ENCODE data around the gene RARA. TPM values are rescaled to one million over a fixed set of nuclear protein-coding genes. Genes with fewer than 3 reads are reported as not detected.
A peak's percentile ranks its signal among the peaks of the same experiment; 100 is the strongest.

RARA gene
- total RNA-seq, 2 experiments from 2014 or later, result 66.6 to 66.7 TPM

DNA sequence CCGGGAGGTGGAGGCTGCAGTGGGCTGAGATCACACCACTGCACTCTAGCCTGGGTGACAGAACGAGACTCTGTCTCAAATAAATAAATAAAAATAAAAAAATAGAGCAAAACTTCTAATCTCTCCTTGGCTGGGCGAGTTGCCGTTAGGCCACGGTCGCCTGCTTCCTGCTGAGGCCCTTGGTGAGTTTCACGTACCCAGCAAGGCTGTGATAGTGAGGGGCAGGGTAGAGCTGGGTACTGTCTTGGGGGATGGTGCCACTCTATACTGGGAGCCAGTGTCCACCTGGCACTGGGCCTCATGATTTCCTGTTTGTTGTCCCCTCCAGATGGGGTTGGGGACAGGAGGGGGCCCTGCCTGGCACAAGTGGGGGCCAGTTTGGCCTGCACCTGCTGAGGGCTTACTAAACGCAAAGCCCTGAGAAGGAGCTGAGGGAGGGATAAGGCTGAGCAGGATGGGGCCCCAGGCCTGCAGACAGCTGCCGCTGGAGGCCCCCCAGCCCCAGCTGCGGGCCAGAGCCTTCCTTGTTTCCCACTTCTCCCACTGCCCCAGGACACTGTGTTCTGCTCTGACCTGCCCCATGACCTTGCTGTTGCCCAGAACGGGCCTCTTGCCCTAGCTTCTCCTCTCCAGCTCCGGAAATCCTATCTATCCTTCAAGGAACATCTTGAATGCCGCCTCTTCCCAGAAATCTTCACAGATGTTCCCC lies 30.1 kb downstream of the RARA start:
- no peak overlapping the region for H3K4me3 Mint-ChIP-seq
- no peak for DNase-seq
- ChIA-PET POLR2A (no interaction called here), CTCF (interaction anchor here (1.2 to 4.6 kb wide), 5 partner anchors 8 to 109 kb away, joined by 3 to 47 read pairs (median 4); no protein-coding TSS in a partner anchor)
- H3K4me1 Mint-ChIP-seq, result peaks cover 78% of the 10 kb centered on the region
- no peaks in the 10 kb centered on the region for H3K9me3 Mint-ChIP-seq
- peaks cover 60% of the 10 kb centered on the region for H3K36me3 Mint-ChIP-seq (ENCODE audit: low read depth)
- no peaks in the 10 kb centered on the region for H3K27me3 Mint-ChIP-seq
- H3K27ac Mint-ChIP-seq, result peak overlapping the region; percentile 94

DNA sequence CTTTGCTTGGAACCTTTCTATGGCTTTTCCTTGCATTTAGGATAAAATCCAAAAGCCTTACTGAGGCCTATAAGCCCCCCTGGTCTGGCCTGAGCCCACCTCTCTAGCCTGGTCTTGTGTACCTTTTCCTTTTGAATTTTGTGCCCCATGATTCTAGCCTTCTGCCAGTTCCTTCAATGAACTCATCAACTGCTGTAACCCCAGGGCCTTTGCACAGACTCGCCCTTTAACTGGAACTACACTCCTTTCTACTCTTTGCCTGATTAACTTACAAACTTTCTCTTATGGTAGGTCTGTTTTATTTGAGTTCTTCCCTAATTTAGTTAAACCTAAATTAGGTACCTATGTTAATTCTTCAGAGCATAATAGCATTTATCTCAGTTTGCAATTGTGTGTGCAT lies 31.3 kb downstream of the RARA start:
- ChIA-PET POLR2A (no interaction called here), CTCF (interaction anchor here (1.0 to 4.6 kb wide), 6 partner anchors 14 to 108 kb away, joined by 3 to 47 read pairs (median 4); no protein-coding TSS in a partner anchor)
- no peaks in the 10 kb centered on the region for H3K9me3 Mint-ChIP-seq
- H3K27ac Mint-ChIP-seq, result peak overlapping the region; percentile 94
- H3K4me1 Mint-ChIP-seq, result peaks cover 77% of the 10 kb centered on the region
- H3K27me3 Mint-ChIP-seq, result no peaks in the 10 kb centered on the region
- H3K4me3 Mint-ChIP-seq, result peak overlapping the region; percentile 69
- H3K36me3 Mint-ChIP-seq (ENCODE audit: low read depth), result peaks cover 55% of the 10 kb centered on the region
- no peak for DNase-seq

DNA sequence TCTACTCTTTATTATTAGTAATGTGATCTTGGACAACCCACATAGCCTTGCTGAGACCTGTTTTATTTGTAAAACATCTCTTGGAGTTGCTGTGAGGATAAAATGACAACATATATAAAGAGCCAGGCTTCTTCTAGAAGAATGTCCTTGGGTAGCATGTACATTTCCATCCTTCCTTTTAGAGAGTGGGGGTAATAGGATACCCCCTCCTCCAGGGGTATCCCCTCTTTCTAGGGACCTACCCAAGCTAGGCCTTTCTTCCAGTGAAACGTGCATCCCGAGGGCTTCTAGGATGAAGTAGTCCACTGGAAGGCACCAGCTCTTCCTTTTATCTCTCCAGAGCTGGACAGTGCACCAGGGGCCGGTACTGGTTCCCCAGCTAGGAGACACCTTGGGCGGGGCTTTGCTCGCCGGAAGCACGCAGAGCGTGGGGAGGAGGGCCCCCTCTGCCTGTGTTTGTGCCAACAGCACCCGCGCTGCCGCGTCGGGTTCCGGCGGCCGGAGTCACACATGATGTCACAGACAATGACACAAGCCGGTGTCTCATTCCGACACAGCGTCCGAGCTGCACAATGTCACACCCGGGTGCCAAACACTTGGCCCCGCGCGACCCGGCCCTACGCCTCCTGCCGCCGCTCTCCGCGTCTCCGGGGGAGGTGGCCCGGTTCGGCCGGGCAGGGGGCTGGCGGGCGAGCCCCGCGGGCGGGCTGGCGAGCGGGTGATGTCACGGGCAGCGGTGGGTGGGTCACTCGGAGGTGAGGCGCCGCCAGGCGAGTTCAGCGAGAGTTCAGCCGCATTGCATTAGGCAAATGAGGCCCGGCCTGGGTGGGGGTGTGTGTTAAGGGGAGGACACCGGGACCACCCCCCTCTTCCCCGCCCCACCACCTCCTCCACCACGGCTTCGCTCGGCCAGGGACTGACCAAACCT lies 32.2 kb downstream of the RARA start:
- peaks cover 55% of the 10 kb centered on the region for H3K36me3 Mint-ChIP-seq (ENCODE audit: low read depth)
- peak overlapping the region; percentile 69 for H3K4me3 Mint-ChIP-seq
- CTCF ChIA-PET, result interaction anchor here (0.6 to 4.6 kb wide), 8 partner anchors 10 to 86 kb away, joined by 3 to 47 read pairs (median 4); no protein-coding TSS in a partner anchor
- peak overlapping the region; percentile 94 for H3K27ac Mint-ChIP-seq
- H3K27me3 Mint-ChIP-seq, result no peaks in the 10 kb centered on the region
- POLR2A ChIA-PET, result no interaction called here
- DNase-seq, result peak; percentile 89
- H3K9me3 Mint-ChIP-seq, result no peaks in the 10 kb centered on the region
- H3K4me1 Mint-ChIP-seq, result peaks cover 83% of the 10 kb centered on the region

DNA sequence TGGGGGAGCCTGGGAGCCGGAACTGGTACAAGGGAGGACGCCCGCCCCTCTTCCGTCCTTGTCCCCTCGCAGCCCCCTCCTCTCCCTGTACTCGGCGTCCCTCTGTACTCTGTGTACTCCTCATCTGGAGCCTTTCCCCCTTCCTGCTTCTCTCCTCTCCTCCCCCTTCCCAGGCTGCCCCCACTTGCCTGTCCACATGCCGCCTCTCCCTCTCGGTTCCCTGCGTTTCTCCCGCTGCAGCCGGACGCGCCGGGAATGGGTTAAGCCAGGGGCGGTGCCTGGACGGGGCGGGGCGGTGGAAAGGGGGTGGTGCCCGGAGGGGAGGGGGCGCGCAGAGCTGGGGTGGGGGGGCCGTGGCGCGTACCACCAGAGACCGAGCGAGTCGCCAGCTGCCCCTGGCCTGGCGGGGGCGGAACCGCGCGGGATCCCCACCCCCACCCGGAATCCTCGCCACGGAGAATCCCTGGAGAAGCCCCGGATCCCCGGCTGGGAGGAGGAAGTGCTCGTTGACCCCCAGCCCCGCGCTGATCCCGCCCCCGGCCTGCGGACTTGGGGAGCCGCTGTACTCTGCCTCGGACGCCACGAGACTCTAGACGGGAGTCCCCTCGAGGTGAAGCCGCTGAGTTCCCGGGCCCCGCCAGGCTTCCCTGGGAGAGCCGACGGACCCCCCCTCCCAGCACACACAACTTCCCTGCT lies 33.0 kb downstream of the RARA start:
- Mint-ChIP-seq H3K4me1 (peaks cover 84% of the 10 kb centered on the region), H3K36me3 (ENCODE audit: low read depth) (peaks cover 49% of the 10 kb centered on the region), H3K27me3 (no peaks in the 10 kb centered on the region), H3K27ac (peak overlapping the region; percentile 60), H3K9me3 (no peaks in the 10 kb centered on the region), H3K4me3 (peak overlapping the region; percentile 69)
- ChIA-PET CTCF (interaction anchor here (1.3 to 4.6 kb wide), 4 partner anchors 12 to 32 kb away, joined by 3 to 47 read pairs (median 13); no protein-coding TSS in a partner anchor), POLR2A (no interaction called here)
- DNase-seq, result peak; percentile 25

DNA sequence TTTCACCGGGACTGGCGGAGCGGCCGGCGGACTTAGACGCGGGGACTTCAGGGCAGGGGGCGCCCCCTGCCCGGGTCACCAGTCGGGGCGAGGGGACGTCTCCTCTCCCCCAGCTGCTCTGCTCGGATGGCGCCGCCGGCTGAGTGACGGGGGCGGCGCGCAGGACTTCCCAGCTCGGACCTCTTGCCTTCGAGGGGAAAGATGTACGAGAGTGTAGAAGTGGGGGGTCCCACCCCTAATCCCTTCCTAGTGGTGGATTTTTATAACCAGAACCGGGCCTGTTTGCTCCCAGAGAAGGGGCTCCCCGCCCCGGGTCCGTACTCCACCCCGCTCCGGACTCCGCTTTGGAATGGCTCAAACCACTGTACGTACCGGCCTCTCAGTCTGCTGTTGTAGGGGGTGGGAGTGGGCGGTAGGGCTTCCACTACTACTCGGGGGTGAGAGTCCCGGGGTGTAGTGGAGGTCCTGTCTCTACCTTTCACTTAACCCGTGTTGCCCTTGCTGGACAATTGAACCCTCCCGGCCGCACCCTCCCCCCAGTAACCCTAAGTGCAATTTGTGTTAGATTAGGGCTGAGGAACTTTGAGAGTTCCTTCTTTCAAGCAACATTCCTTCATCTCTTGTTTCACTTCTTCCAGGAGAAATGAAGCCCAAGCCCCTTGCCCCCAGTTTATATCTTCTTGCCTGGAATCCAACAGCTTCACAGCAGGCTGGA lies 33.7 kb downstream of the RARA start:
- Mint-ChIP-seq H3K4me1 (peaks cover 84% of the 10 kb centered on the region), H3K36me3 (ENCODE audit: low read depth) (peaks cover 42% of the 10 kb centered on the region), H3K27ac (peak overlapping the region; percentile 60), H3K9me3 (no peaks in the 10 kb centered on the region), H3K4me3 (peak overlapping the region; percentile 53), H3K27me3 (no peaks in the 10 kb centered on the region)
- ChIA-PET CTCF (interaction anchor here (3.2 to 4.6 kb wide), 3 partner anchors 11 to 16 kb away, joined by 16 to 23 read pairs (median 19); no protein-coding TSS in a partner anchor), POLR2A (no interaction called here)
- no peak for DNase-seq

DNA sequence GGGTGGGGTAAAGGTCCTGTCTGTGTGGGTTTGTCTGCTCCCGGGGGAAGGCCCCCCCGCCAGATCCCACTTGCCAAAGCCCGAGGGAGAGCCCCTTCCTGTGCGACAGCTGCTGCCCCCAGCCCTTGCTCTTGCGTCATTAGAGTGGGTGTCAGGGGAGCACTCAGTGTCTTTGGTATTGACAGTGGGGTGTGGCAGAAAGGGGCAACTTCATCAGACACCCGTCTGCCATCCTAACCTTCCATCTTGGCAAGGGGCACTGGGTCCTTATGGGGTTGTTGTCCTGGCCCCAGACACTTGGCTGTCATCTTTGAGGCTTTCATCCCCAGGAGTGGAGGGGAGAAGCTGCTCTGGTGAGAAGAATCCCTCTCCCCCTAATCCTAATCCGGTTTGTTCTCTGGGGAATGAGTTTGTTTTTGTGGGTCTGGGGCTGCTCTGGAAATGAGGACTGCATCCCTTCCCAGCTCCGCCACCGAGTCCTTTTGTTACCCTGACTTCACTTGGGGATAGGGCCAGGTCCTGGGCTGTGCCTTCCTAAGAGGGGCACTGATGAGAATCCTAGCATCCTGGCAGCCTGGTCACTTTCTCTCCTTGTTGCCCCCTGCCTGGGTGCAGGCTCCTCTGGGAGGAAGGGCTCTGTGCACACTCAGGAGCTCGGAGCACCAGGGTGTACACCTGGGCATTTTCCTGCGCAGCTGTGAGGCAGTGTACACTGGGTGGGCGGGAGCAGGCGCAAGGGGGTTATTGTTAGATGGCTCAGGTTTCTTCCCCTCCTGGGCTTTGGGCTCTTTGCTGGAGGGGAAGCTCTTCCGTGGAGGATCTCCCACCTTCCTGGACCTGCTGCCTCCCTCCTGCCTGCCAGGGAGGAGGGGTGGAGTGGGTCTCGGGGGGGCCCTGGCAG lies 34.5 kb downstream of the RARA start:
- ChIA-PET POLR2A (no interaction called here), CTCF (interaction anchor here (0.8 to 3.5 kb wide), 5 partner anchors 11 to 52 kb away, joined by 3 to 19 read pairs (median 5); no protein-coding TSS in a partner anchor)
- Mint-ChIP-seq H3K36me3 (ENCODE audit: low read depth) (peaks cover 35% of the 10 kb centered on the region), H3K9me3 (no peaks in the 10 kb centered on the region), H3K4me1 (peaks cover 83% of the 10 kb centered on the region), H3K27ac (no peak overlapping the region), H3K27me3 (no peaks in the 10 kb centered on the region), H3K4me3 (peak overlapping the region; percentile 53)
- DNase-seq, result no peak

DNA sequence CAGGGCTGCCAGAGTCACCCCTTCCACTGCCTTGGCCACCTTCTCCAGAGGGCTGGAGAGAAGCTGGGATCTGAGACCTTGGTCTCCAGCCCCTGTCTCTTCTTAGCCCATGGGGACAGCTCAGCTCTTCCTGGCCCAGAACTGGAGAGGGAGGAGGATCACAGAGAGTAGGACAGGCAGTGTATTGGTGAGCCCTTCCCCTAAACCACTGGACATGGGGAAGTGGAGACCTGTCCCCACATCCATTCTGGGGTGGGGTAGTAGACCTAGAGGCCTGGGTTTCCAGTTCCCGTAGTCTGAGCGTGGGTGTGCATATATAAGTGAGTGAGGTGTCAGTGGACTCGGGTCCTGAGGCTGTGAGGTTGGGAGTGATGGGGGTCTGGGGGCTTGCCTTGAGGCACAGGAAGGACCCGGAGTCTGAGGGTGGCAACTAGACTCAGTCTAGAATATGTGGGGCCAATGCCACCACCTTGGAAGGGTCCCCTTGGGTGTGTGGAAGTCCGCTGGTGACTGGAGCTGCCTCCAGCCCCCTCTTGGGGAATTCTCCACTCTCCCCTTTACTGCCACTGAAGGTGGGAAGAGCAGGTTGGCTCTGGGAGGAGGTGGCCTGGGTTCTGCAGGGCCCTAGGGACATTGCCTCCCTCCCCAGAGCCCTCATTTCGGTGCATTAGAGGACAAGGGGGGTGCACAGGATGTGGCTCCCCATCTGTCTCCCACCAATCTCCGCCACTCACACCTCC lies 35.6 kb downstream of the RARA start:
- DNase-seq, result no peak
- Mint-ChIP-seq H3K27me3 (no peaks in the 10 kb centered on the region), H3K9me3 (no peaks in the 10 kb centered on the region), H3K27ac (peak overlapping the region; percentile 62), H3K4me3 (peak overlapping the region; percentile 11), H3K4me1 (peaks cover 83% of the 10 kb centered on the region), H3K36me3 (ENCODE audit: low read depth) (peaks cover 34% of the 10 kb centered on the region)
- POLR2A ChIA-PET, result interaction anchor here (0.6 kb wide), 1 partner anchor 39 kb away, joined by 5 read pairs; no protein-coding TSS in a partner anchor
- CTCF ChIA-PET, result interaction anchor here (0.5 to 3.5 kb wide), 9 partner anchors 10 to 425 kb away, joined by 3 to 19 read pairs (median 5); no protein-coding TSS in a partner anchor

DNA sequence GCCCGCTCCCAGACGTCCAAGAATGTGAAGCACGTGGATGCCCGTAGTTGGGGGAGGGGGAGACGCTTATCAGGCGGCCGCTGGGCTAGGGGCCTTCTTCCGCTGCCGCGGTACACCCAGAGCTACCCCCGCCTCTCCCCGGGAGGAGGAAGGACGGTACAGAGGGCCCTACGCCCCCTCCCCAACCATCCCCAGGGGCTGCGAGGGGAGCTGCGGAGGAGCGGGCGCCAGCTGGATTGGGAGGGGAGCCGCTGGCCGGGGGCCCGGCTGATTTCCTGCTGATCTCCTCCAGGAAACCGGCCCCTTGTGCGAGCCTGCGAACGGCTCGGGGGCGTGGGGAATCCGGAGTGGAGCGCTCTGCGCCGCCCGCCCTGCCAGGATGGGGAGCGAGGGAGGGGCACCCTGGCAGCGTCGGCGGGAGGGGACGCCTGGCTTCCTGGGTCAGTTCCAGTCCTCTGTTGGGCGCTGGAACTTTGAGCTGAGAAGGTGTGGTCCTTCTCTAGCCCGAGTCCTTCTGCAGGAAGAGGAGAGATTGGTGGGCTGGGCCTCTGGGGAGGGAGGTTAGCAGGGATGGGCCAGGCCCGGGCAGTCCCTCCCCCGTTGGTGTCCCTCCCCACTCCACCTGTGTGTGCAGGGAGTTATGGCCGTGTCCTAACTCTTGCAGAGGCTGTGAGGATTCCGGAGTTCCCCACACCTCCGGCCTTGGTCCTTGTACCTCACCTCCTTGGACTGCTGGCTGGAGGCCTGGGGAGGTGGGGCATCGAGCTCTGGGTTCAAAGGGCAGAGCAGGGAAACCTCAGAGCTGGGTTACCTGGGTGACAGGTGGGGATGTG lies 36.4 kb downstream of the RARA start:
- H3K27me3 Mint-ChIP-seq, result no peaks in the 10 kb centered on the region
- peaks cover 34% of the 10 kb centered on the region for H3K36me3 Mint-ChIP-seq (ENCODE audit: low read depth)
- POLR2A ChIA-PET, result no interaction called here
- peaks cover 80% of the 10 kb centered on the region for H3K4me1 Mint-ChIP-seq
- peak; percentile 28 for DNase-seq
- CTCF ChIA-PET, result interaction anchor here (1.1 to 3.5 kb wide), 8 partner anchors 9 to 215 kb away, joined by 3 to 19 read pairs (median 6); no protein-coding TSS in a partner anchor
- H3K27ac Mint-ChIP-seq, result peak overlapping the region; percentile 80
- H3K9me3 Mint-ChIP-seq, result no peaks in the 10 kb centered on the region
- peak overlapping the region; percentile 11 for H3K4me3 Mint-ChIP-seq

DNA sequence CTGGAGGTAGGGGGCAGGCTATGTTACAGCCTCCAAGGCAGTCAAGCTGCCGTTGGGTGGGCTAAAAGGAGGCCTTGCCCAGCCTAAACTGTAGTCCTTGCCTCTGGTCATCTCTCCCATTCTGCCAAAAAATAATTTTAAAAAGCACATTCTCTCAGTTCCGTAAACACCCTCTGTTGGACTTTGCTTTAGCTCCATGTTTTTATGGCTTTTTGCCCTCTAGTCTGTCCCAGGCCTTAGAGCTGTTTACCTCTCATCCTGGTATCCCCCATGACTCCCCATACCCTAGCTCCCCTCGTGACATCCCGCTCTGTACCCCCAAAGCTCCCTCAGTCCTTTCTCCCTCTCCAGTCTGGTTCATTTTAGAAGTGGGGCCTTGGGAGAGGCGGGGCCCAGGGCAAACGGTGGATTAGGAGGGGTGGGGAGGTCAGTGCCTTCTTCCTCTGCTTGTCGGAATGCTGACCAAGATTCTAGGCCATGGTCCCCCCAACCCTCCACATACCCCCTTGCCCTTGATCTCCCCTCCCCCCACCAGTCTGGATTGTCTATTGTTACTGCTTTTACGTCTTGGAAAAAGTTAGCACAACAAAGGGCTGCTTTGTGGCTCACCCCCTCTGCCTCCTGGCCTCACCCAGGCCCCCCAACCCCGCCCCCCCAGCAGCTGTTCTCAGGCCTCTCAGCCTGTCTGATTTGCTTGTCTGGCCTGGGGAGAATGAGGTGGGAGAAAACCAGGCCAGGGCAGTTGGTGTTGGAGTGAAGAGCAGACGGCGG lies 37.2 kb downstream of the RARA start:
- peaks cover 72% of the 10 kb centered on the region for H3K4me1 Mint-ChIP-seq

More for the DNA sequence above, 37.2 kb downstream of the RARA start:
- H3K27me3 Mint-ChIP-seq, result no peaks in the 10 kb centered on the region
- H3K9me3 Mint-ChIP-seq, result no peaks in the 10 kb centered on the region
- peaks cover 28% of the 10 kb centered on the region for H3K36me3 Mint-ChIP-seq (ENCODE audit: low read depth)
- ChIA-PET CTCF (interaction anchor here (1.1 to 3.5 kb wide), 5 partner anchors 9 to 214 kb away, joined by 3 to 19 read pairs (median 6); no protein-coding TSS in a partner anchor), POLR2A (no interaction called here)
- H3K4me3 Mint-ChIP-seq, result no peak overlapping the region
- DNase-seq, result no peak
- peak overlapping the region; percentile 71 for H3K27ac Mint-ChIP-seq

Data from activated CD4-positive, alpha-beta T cell treated with anti-CD3 and anti-CD28 coated beads, Interleukin-2, amount 10 ng/mL, durations not matched to agents 7 days and 5 days (primary cell).